ENCODE results near the gene EEPD1. TPM values are rescaled to one million over a fixed set of nuclear protein-coding genes. Genes with fewer than 3 reads are reported as not detected.

Gene EEPD1
- total RNA-seq, 1 donor from 2014 or later: 14.0 TPM

- peaks cover 5 to 20% of the 10 kb centered on the region in 2 donors for H3K4me1 ChIP-seq
- intact Hi-C loops (cut with DNase I): loop anchor here (10.0 kb wide), 1 partner anchor 401 kb away; no protein-coding TSS in a partner anchor
Measured at GRCh38 chr7:36306222-36306621, 153.2 kb downstream of the EEPD1 start.

GRCh38 chr7:36306722-36307121, 153.7 kb downstream of the EEPD1 start:
- TF ChIP-seq CTCF (IDR thresholded peaks at IDR 0.05): no peak
- Histone ChIP-seq H3K27me3 (no peaks in the 10 kb centered on the region), H3K9me3 (no peaks in the 10 kb centered on the region), H3K4me3 (no peak overlapping the region), H3K27ac (no peak overlapping the region), H3K4me1 (peaks cover 5 to 20% of the 10 kb centered on the region in 2 donors), H3K36me3 (no peaks in the 10 kb centered on the region)
- intact Hi-C loops (cut with DNase I): loop anchor here (10.0 kb wide), 1 partner anchor 402 kb away; no protein-coding TSS in a partner anchor
- DNase-seq (ENCODE audit: low spot score in 2 of 2): no peak

More at GRCh38 chr7:36306222-36306621, 153.2 kb downstream of the EEPD1 start:
- no peak for DNase-seq (ENCODE audit: low spot score in 2 of 2)
- no peaks in the 10 kb centered on the region for H3K9me3 ChIP-seq
- no peak for TF ChIP-seq CTCF (IDR thresholded peaks at IDR 0.05)
- no peaks in the 10 kb centered on the region for H3K36me3 ChIP-seq
- H3K4me3 ChIP-seq: no peak overlapping the region
- H3K27ac ChIP-seq: no peak overlapping the region
- H3K27me3 ChIP-seq: no peaks in the 10 kb centered on the region

GRCh38 chr7:36308031-36308430, 155.0 kb downstream of the EEPD1 start:
- TF ChIP-seq CTCF (IDR thresholded peaks at IDR 0.05): no peak
- H3K9me3 ChIP-seq: no peaks in the 10 kb centered on the region
- H3K4me3 ChIP-seq: no peak overlapping the region
- DNase-seq (ENCODE audit: low spot score in 2 of 2): no peak
- no peak overlapping the region for H3K27ac ChIP-seq
- peaks cover 5 to 17% of the 10 kb centered on the region in 2 donors for H3K4me1 ChIP-seq
- intact Hi-C loops (cut with DNase I): loop anchor here (10.0 kb wide), 1 partner anchor 403 kb away; no protein-coding TSS in a partner anchor
- H3K36me3 ChIP-seq: no peaks in the 10 kb centered on the region
- H3K27me3 ChIP-seq: no peaks in the 10 kb centered on the region

GRCh38 chr7:36309301-36309700, 156.2 kb downstream of the EEPD1 start:
- TF ChIP-seq CTCF (IDR thresholded peaks at IDR 0.05): no peak
- Histone ChIP-seq H3K9me3 (no peaks in the 10 kb centered on the region), H3K27me3 (no peaks in the 10 kb centered on the region), H3K36me3 (no peaks in the 10 kb centered on the region), H3K4me3 (no peak overlapping the region), H3K4me1 (peaks cover 0 to 6% of the 10 kb centered on the region in 2 donors), H3K27ac (no peak overlapping the region)
- DNase-seq (ENCODE audit: low spot score in 2 of 2): no peak
- intact Hi-C loops (cut with DNase I): loop anchor here (10.0 kb wide), 1 partner anchor 404 kb away; no protein-coding TSS in a partner anchor

GRCh38 chr7:36309716-36310115, 156.7 kb downstream of the EEPD1 start:
- Histone ChIP-seq H3K9me3 (no peaks in the 10 kb centered on the region), H3K4me1 (peaks cover 0 to 1% of the 10 kb centered on the region in 2 donors), H3K4me3 (no peak overlapping the region), H3K27me3 (no peaks in the 10 kb centered on the region), H3K36me3 (no peaks in the 10 kb centered on the region), H3K27ac (no peak overlapping the region)
- TF ChIP-seq CTCF (IDR thresholded peaks at IDR 0.05): no peak
- no peak for DNase-seq (ENCODE audit: low spot score in 2 of 2)
- intact Hi-C loops (cut with DNase I): loop anchor here (10.0 kb wide), 1 partner anchor 405 kb away; no protein-coding TSS in a partner anchor

- Histone ChIP-seq H3K27me3 (no peaks in the 10 kb centered on the region), H3K27ac (no peak overlapping the region), H3K36me3 (no peaks in the 10 kb centered on the region), H3K4me3 (no peak overlapping the region), H3K4me1 (no peaks in the 10 kb centered on the region), H3K9me3 (no peaks in the 10 kb centered on the region)
- TF ChIP-seq CTCF (IDR thresholded peaks at IDR 0.05): no peak
- intact Hi-C loops (cut with DNase I): no loop called here
- DNase-seq (ENCODE audit: low spot score in 2 of 2): no peak
Measured at GRCh38 chr7:36310897-36311296, 157.8 kb downstream of the EEPD1 start.
